HepG2 (cell line): ENCODE measurements around the gene S100P. TPM values are rescaled to one million over a fixed set of nuclear protein-coding genes. Genes with fewer than 3 reads are reported as not detected.

Source experiments
- BRD4 ChIP-seq: sonication (generic); formaldehyde crosslinking; IDR thresholded peaks from 2 replicates; pipeline ENCODE4 v1.4.0; 2020; ENCODE audit warnings: missing genetic modification reagents
- DBP ChIP-seq: sonication (generic); formaldehyde crosslinking; IDR thresholded peaks from 2 replicates; pipeline ENCODE4 v1.4.0; 2020; ENCODE audit warnings: missing genetic modification reagents; ENCODE audit errors: not compliant biosample characterization
- FIP1L1 ChIP-seq: fragments of 200-400 bp; formaldehyde crosslinking; IDR thresholded peaks from 2 replicates; pipeline ENCODE4 v1.6.1; 2018; ENCODE audit warnings: low read depth, mild to moderate bottlenecking, low read length, moderate library complexity, borderline replicate concordance; ENCODE audit not compliant: insufficient read depth
- KDM5B ChIP-seq: sonication (generic); formaldehyde crosslinking; IDR thresholded peaks from 2 replicates; pipeline ENCODE4 v1.4.0; 2020; ENCODE audit warnings: missing genetic modification reagents, mild to moderate bottlenecking, borderline replicate concordance
- KDM6A ChIP-seq: IDR thresholded peaks from 2 replicates; pipeline ENCODE4 v1.6.1; 2016; ENCODE audit warnings: low read depth
- KLF11 ChIP-seq: IDR thresholded peaks from 2 replicates; pipeline ENCODE4 v1.6.1; 2016; ENCODE audit warnings: missing compliant biosample characterization
- MEF2D ChIP-seq: sonication (generic); formaldehyde crosslinking; IDR thresholded peaks from 2 replicates; pipeline ENCODE4 v1.5.1; 2020; ENCODE audit warnings: mild to moderate bottlenecking, missing genetic modification reagents
- NFAT5 ChIP-seq: sonication (generic); formaldehyde crosslinking; IDR thresholded peaks from 2 replicates; pipeline ENCODE4 v1.4.0; 2020; ENCODE audit warnings: missing genetic modification reagents
- NFE2L1 ChIP-seq: sonication (generic); formaldehyde crosslinking; IDR thresholded peaks from 2 replicates; pipeline ENCODE4 v1.4.0; 2020; ENCODE audit warnings: missing genetic modification reagents, mild to moderate bottlenecking, borderline replicate concordance
- RARG ChIP-seq: sonication (generic); formaldehyde crosslinking; IDR thresholded peaks from 2 replicates; pipeline ENCODE4 v1.4.0; 2020; ENCODE audit warnings: low read depth, mild to moderate bottlenecking, missing genetic modification reagents
- REXO4 ChIP-seq: sonication (generic); formaldehyde crosslinking; IDR thresholded peaks from 2 replicates; pipeline ENCODE4 v1.8.0; 2022; ENCODE audit warnings: missing genetic modification reagents, mild to moderate bottlenecking, borderline replicate concordance
- RFX5 ChIP-seq: IDR thresholded peaks from 2 replicates; pipeline ENCODE4 v1.6.1; 2011; ENCODE audit warnings: low read depth, low read length, improper control_type of control experiment
- RORA ChIP-seq: sonication (generic); formaldehyde crosslinking; IDR thresholded peaks from 2 replicates; pipeline ENCODE4 v1.5.0; 2020; ENCODE audit warnings: mild to moderate bottlenecking, missing genetic modification reagents, moderate library complexity
- SATB2 ChIP-seq: sonication (generic); formaldehyde crosslinking; IDR thresholded peaks from 2 replicates; pipeline ENCODE4 v1.5.0; 2020; ENCODE audit warnings: missing genetic modification reagents
- SNAI1 ChIP-seq: sonication (generic); formaldehyde crosslinking; IDR thresholded peaks from 2 replicates; pipeline ENCODE4 v1.5.0; 2020; ENCODE audit warnings: mild to moderate bottlenecking, missing genetic modification reagents, borderline replicate concordance
- TCF7L2 ChIP-seq: IDR thresholded peaks from 2 replicates; pipeline ENCODE4 v1.6.1; 2011; ENCODE audit warnings: mild to moderate bottlenecking, low read depth, low read length, moderate library complexity
- TFDP1 ChIP-seq: IDR thresholded peaks from 2 replicates; pipeline ENCODE4 v1.6.1; 2016; ENCODE audit warnings: missing compliant biosample characterization, missing genetic modification reagents, borderline replicate concordance
- ZBTB2 ChIP-seq: sonication (generic); formaldehyde crosslinking; IDR thresholded peaks from 2 replicates; pipeline ENCODE4 v1.8.0; 2022; ENCODE audit warnings: low read depth, missing genetic modification reagents
- polyA plus RNA-seq, 8 experiments: library from polyadenylated mRNA; depleted of rRNA in 3 of 8; stranded (reverse) in 7 of 8; unstranded in 1 of 8; fragments of >200 nt; fragmentation: Illumina TruSeq in 4 of 8; extraction: Trizol in 4 of 8; gene quantifications; 2 replicates each; pipeline versions ENCODE4 v1.2.1 to v1.2.3, GENCODE V29; 2011 to 2016; ENCODE audit warnings: low read depth in 4 of 8, missing spikeins in 1 of 8, mixed read lengths in 1 of 8; ENCODE audit not compliant: insufficient read depth in 1 of 8
- total RNA-seq, 5 experiments: library from RNA; depleted of rRNA; stranded (reverse); fragments of >200 nt; fragmentation: Illumina TruSeq; extraction: Trizol; gene quantifications; 2 replicates each; pipeline ENCODE4 v1.2.3, GENCODE V29; 2016; ENCODE audit warnings: low read depth in 1 of 5

The S100P gene
- total and polyA plus RNA-seq, 2 of the 13 experiments (the other 11 are each of a cell fraction or from before 2014, with no cell fraction given): 278 to 1,649 TPM

GRCh38 chr4:6695660-6696610, 2.3 kb downstream of the S100P start (continued):
- TF ChIP-seq REXO4 (CRISPR knock-in tag): no peak
- no peak for TF ChIP-seq NFE2L1 (CRISPR knock-in tag)
- TF ChIP-seq ZBTB2 (CRISPR knock-in tag): no peak
- TF ChIP-seq RFX5: no peak
- 0 out of 2 replicates have a peak, but pooled peaks have one; percentile 79 for TF ChIP-seq MEF2D (CRISPR knock-in tag)
- no peak for TF ChIP-seq RARG (CRISPR knock-in tag)
- TF ChIP-seq TCF7L2: no peak
- no peak for TF ChIP-seq SATB2
- TF ChIP-seq NFAT5 (CRISPR knock-in tag): no peak
- peak; percentile 39; the same call in 1 of the 2 replicates for TF ChIP-seq BRD4 (CRISPR knock-in tag)
- peak; percentile 79; the same call in 1 of the 2 replicates for TF ChIP-seq KDM5B
- TF ChIP-seq RORA (CRISPR knock-in tag): no peak
- TF ChIP-seq FIP1L1: no peak
- no peak for TF ChIP-seq DBP
- peak; percentile 69; the same call in 1 of the 2 replicates for TF ChIP-seq KLF11
- peak; percentile 54; the same call in 1 of the 2 replicates for TF ChIP-seq TFDP1
- 0 out of 2 replicates have a peak, but pooled peaks have one; percentile 43 for TF ChIP-seq SNAI1 (CRISPR knock-in tag)
- no peak; the same call in 1 of the 2 replicates for TF ChIP-seq KDM6A (CRISPR knock-in tag)
